OCI-LY7 (cell line): ENCODE results near the gene PTPRT.

Experiments
- CTCF ChIP-seq: fragments of 200-600 bp; sonication (generic); conservative IDR thresholded peaks from 2 replicates; pipeline ENCODE4 v1.5.1; 2014; ENCODE audit warnings: mild to moderate bottlenecking, antibody characterized with exemption, low read length, moderate library complexity, mixed read lengths
- EZH2phosphoT487 ChIP-seq: fragments of 200-600 bp; sonication (generic); IDR thresholded peaks from 2 replicates; pipeline ENCODE4 v1.6.1; 2018; ENCODE audit warnings: low read depth, borderline replicate concordance, mild to moderate bottlenecking, mixed run types, antibody characterized with exemption, low read length, moderate library complexity, mixed read lengths

GRCh38 chr20:42775866-42776265, 413.8 kb downstream of the PTPRT start:
- no peak for TF ChIP-seq CTCF
- no peak for TF ChIP-seq EZH2phosphoT487
